ENCODE measurements around the gene PCED1A. TPM values are rescaled to one million over a fixed set of nuclear protein-coding genes. Genes with fewer than 3 reads are reported as not detected.
A peak's percentile ranks its signal among the peaks of the same experiment; 100 is the strongest.

The PCED1A gene
- total and polyA plus RNA-seq, 2 of the 13 experiments (the other 11 are each of a cell fraction or from before 2014, with no cell fraction given) = 40.1 to 84.2 TPM

GRCh38 chr20:2838847-2839671, 1.4 kb downstream of the PCED1A start (continued):
- TF ChIP-seq ZNF687 (CRISPR knock-in tag; IDR thresholded peaks at IDR 0.05) = no peak
- no peak for TF ChIP-seq ARID4A (CRISPR knock-in tag; IDR thresholded peaks at IDR 0.05; ENCODE audit: borderline replicate concordance)
- no peak for TF ChIP-seq BRF2 (CRISPR knock-in tag; IDR thresholded peaks at IDR 0.05)
- TF ChIP-seq ZNF792 (CRISPR knock-in tag; IDR thresholded peaks at IDR 0.05) = no peak
- TF ChIP-seq ZNF256 (CRISPR knock-in tag; conservative IDR thresholded peaks at IDR 0.05) = no peak
- TF ChIP-seq KDM4B (CRISPR knock-in tag; IDR thresholded peaks at IDR 0.05) = no peak
- TF ChIP-seq THAP7 (CRISPR knock-in tag; IDR thresholded peaks at IDR 0.05) = no peak
- TF ChIP-seq SALL1 (CRISPR knock-in tag; IDR thresholded peaks at IDR 0.05) = 0 out of 2 replicates have a peak, but pooled peaks have one; percentile 25
- no peak for TF ChIP-seq ZNF484 (CRISPR knock-in tag; IDR thresholded peaks at IDR 0.05; ENCODE audit: borderline replicate concordance, low read depth)
- TF ChIP-seq ZNF770 (CRISPR knock-in tag; IDR thresholded peaks at IDR 0.05) = no peak
- TF ChIP-seq SP4 (CRISPR knock-in tag; IDR thresholded peaks at IDR 0.05) = no peak
- TF ChIP-seq NR2C2 (CRISPR knock-in tag; IDR thresholded peaks at IDR 0.05; ENCODE audit: borderline replicate concordance) = no peak
- 0 out of 2 replicates have a peak, but pooled peaks have one; percentile 14 for TF ChIP-seq ZFP41 (CRISPR knock-in tag; IDR thresholded peaks at IDR 0.05; ENCODE audit: borderline replicate concordance)

Data from HepG2 (cell line).